ENCODE measurements around the gene PIGU.

Gene PIGU

GRCh38 chr20:34538671-34539123, 138.2 kb downstream of the PIGU start:
- Histone ChIP-seq H3K9me2 (replicated peaks; ENCODE audit: insufficient read depth, low read length) (no peaks in the 10 kb centered on the region), H2AFZ (ENCODE audit: low read depth, low read length, severe bottlenecking) (no peak overlapping the region), H3K4me3 (ENCODE audit: insufficient read depth, low read length, poor library complexity, severe bottlenecking) (no peak overlapping the region), H3K27me3 (ENCODE audit: low read length) (no peaks in the 10 kb centered on the region), H3K4me2 (ENCODE audit: low read depth, low read length, poor library complexity, severe bottlenecking) (no peak overlapping the region), H4K20me1 (ENCODE audit: low read depth, low read length) (no peaks in the 10 kb centered on the region), H3K27ac (ENCODE audit: low read depth, low read length) (no peak overlapping the region), H3K9ac (ENCODE audit: low read length) (no peak overlapping the region), H3F3A (ENCODE audit: insufficient read depth) (no peaks in the 10 kb centered on the region), H3K9me3 (ENCODE audit: insufficient read depth, low read length) (no peaks in the 10 kb centered on the region), H3K79me2 (ENCODE audit: insufficient read depth, low read length) (no peaks in the 10 kb centered on the region), H3K36me3 (ENCODE audit: low read length) (peaks cover 2% of the 10 kb centered on the region; the same call in 1 of the 2 replicates)
- TF ChIP-seq EZH2phosphoT487 (conservative IDR thresholded peaks at IDR 0.05; ENCODE audit: low read length) (no peak), CTCF (IDR thresholded peaks at IDR 0.05; ENCODE audit: insufficient read depth, low read length, poor library complexity, severe bottlenecking) (peak; percentile 86)

- no peak overlapping the region for H3K27ac ChIP-seq (ENCODE audit: low read depth, low read length)
- no peak overlapping the region for H3K4me2 ChIP-seq (ENCODE audit: low read depth, low read length, poor library complexity, severe bottlenecking)
- no peaks in the 10 kb centered on the region for H3K9me3 ChIP-seq (ENCODE audit: insufficient read depth, low read length)
- H3K36me3 ChIP-seq (ENCODE audit: low read length) = peaks cover 2% of the 10 kb centered on the region; the same call in 1 of the 2 replicates
- H4K20me1 ChIP-seq (ENCODE audit: low read depth, low read length) = no peaks in the 10 kb centered on the region
- H3F3A ChIP-seq (ENCODE audit: insufficient read depth) = no peaks in the 10 kb centered on the region
- H3K27me3 ChIP-seq (ENCODE audit: low read length) = no peaks in the 10 kb centered on the region
- no peak overlapping the region for H3K4me3 ChIP-seq (ENCODE audit: insufficient read depth, low read length, poor library complexity, severe bottlenecking)
- TF ChIP-seq CTCF (IDR thresholded peaks at IDR 0.05; ENCODE audit: insufficient read depth, low read length, poor library complexity, severe bottlenecking) (no peak), EZH2phosphoT487 (conservative IDR thresholded peaks at IDR 0.05; ENCODE audit: low read length) (no peak)
- H3K9me2 ChIP-seq (replicated peaks; ENCODE audit: insufficient read depth, low read length) = no peaks in the 10 kb centered on the region
- H3K9ac ChIP-seq (ENCODE audit: low read length) = no peak overlapping the region
- H3K79me2 ChIP-seq (ENCODE audit: insufficient read depth, low read length) = no peaks in the 10 kb centered on the region
- no peak overlapping the region for H2AFZ ChIP-seq (ENCODE audit: low read depth, low read length, severe bottlenecking)
These were observed 139.2 kb downstream of the PIGU start for GRCh38 chr20:34537651-34538050.

GRCh38 chr20:34536798-34537394, 140.0 kb downstream of the PIGU start:
- Histone ChIP-seq H3K9me2 (replicated peaks; ENCODE audit: insufficient read depth, low read length) (no peaks in the 10 kb centered on the region), H3K27me3 (ENCODE audit: low read length) (no peaks in the 10 kb centered on the region), H3K9me3 (ENCODE audit: insufficient read depth, low read length) (no peaks in the 10 kb centered on the region), H3K36me3 (ENCODE audit: low read length) (peaks cover 2% of the 10 kb centered on the region; the same call in 1 of the 2 replicates), H4K20me1 (ENCODE audit: low read depth, low read length) (no peaks in the 10 kb centered on the region), H3K9ac (ENCODE audit: low read length) (no peak overlapping the region), H3K4me3 (ENCODE audit: insufficient read depth, low read length, poor library complexity, severe bottlenecking) (no peak overlapping the region), H3K27ac (ENCODE audit: low read depth, low read length) (no peak overlapping the region), H3K4me2 (ENCODE audit: low read depth, low read length, poor library complexity, severe bottlenecking) (no peak overlapping the region), H3K79me2 (ENCODE audit: insufficient read depth, low read length) (no peaks in the 10 kb centered on the region), H3F3A (ENCODE audit: insufficient read depth) (no peaks in the 10 kb centered on the region), H2AFZ (ENCODE audit: low read depth, low read length, severe bottlenecking) (no peak overlapping the region)
- TF ChIP-seq EZH2phosphoT487 (conservative IDR thresholded peaks at IDR 0.05; ENCODE audit: low read length) = no peak
- peak; percentile 31 for TF ChIP-seq CTCF (IDR thresholded peaks at IDR 0.05; ENCODE audit: insufficient read depth, low read length, poor library complexity, severe bottlenecking)
